Hematopoietic multipotent progenitor cell treated with erythropoietin and hydrocortisone succinate and interleukin-3 and kit ligand, for 15 days (in vitro differentiated cells): ENCODE results near the gene NSMF.

Source experiments
- DNase-seq: peaks from one replicate; pipeline ENCODE4 v3.0.0-alpha.2; 2015; ENCODE audit warnings: low spot score

Gene NSMF

DNA sequence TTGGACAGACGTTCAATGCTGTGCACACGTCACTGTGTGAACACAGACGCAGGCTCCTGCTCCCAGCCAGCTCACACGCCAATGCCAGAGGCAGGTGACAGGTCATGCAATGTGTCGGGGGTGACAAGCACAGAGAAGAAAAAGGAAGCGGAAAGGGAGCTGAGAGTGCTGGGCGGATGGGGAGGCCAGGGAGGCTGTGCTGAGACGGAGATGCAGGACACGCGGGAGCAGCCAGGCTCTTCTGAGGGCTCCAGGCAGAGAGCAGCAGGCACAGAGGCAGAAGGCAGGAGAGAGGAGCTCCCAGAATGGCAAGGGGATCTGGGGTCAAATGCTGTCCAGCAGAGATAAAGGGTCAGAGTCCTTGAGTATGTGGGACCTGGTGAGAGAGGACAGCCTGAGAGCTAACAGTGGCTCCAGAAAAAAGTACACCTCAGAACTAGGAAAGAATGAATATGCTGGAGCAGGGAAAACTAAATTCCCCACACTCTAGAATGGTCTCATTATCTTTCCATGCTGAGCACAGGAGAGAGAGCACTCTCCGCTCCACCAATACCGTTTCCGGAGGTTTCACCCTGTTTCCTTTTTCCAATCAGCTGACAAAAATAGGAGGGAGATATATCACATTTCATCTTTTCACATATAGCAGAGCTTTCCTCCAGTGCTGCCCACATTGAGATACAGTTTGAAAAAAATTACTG, 32.8 kb upstream of the NSMF start:
- no peak for DNase-seq

DNA sequence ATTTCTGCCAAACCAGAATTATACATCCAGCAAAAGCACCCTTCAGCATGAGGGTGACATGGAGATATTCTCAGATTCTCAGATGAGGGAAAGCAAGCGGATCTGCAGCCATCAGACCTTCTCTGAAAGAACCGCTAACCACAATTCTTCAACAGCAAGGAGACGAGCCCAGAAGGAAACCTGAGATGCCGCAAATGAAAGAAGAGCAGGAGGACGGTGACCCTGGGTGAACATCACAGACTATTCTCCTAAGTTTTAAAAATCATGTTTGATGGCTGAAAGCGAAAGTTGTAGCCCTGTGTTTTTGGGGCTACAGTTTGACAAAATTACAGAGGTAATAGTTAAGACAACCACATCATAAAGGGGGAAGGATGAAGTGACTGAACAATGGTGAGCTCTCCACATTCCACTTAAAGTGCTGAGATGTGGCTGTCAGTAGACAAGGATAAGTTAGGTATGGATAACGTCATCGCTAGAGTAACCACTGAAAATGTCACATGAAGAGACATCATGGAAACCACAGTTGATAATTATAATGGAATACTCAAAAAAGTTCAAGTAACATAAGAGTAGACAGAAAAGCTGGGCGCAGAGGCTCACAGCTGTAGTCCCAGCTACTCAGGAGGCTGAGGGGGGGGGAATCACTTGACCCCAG, 31.5 kb upstream of the NSMF start:
- no peak for DNase-seq

GRCh38 chr9:137488906-137489305, 29.8 kb upstream of the NSMF start:
- DNase-seq: no peak

DNA sequence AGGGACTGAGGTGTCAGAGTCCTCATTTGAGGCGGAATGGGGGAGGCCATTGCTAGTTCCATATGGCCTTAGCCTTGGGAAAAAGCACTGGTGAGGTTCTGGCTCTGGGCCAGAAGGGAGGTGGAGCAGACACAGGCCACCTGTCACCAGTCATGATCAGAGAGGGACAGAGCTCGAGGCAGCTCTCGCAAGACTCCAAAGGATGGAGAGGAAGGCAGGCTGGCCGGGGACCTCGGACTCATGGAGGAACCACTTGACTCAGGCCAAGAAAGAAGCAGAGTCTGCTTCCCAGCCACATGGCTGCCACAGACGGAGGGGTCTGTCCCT, 29.2 kb upstream of the NSMF start:
- no peak for DNase-seq

DNA sequence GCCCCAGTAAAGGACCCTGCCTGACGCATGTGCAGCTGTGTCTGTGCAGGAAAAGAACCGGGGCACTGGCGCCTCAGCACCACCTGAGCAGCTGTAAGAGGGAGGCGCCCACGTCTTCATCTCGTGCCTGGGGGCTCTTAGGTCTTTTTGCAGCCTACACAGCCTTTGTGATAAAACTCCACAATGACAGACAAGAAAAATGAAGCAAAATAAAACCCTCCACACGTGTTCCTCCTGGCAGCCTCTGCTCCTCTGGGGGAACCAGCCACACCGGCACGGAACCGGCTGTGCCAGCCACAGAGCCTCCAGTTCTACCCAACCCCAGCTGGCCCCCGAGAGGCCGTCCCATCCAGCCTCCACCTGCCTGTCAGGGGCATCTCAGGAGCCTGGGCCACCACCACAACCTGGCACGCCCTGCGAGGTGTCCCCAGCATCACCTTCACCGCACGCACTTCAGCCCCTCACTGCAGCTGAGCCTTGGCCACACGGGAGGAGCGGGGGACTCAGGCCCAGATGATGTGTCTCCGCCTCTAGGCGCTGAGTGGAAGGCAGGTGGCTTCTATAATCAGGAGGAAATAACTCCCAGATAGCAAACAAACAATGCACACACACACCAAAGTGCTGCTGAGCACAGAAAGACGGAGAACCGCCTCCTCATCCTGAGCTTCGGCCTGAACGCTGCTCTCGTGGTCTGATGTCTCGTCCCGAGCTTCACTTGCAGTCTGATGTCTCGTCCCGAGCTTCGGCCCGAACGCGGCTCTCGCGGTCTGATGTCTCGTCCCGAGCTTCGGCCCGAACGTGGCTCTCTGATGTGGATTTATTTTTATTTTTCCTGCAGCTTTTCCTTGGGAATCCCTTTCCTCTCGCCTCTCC, 28.6 kb upstream of the NSMF start:
- DNase-seq: no peak

DNA sequence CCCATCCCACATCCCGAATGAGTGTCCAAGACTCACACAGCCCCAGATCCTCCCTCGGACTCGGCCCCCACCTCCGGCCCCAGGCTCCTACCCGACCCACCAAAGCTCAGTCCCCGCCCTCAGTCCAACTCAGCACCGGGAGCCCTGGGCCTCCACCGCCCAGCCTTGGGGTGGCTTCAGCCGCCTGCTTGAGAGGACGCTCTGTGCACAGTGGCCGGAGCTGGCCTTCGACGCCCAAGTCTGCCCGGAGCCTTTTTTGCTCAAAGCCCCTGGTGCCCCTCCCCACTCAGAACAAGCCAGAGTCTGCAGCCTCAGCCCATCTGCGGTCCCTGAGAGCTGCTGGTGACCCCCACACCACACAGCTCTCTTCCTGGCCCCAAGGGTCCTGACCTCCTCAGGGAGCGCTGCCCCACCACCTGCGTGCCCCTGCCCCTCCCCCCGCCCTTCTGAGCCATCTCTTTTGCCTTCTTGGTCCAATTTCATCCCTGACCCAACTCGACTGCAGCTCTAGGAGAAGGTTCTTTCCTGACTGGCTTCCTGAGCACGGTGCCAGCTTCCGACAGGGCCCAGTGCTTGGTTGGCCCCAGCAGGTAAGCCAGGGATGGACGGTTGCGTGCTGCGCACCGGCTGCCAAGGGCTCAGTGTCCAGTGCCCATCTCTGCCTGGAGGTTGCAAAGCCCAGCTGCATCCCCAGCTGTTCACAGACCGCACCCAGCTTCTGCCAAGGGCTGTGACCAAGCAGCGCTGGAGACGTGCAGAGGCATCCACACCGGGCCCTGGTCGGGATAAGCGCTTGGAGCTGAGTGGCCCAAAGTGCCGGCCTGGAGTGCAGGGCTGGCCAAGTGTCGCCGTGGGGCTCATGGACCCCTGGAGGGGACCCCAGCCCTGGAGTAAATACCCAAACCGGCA, 27.7 kb upstream of the NSMF start:
- DNase-seq: no peak

DNA sequence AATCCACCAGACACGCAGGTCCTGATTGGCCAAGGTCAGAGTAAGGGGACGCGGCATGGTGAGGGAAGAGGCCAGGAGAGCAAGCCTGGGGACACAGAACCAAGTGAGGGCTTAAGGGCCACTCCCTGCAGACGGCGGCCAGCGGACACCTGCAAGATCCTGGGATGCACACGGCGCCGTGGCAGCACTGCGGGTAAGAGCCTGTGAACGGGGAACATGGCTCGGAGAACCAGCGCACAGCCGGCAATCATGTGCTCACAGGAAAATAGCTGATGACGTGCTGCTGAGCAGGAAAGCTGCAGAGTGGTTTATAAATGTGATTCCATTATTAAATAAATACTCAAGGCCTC, 27.0 kb upstream of the NSMF start:
- no peak for DNase-seq

- DNase-seq: no peak
Measured at GRCh38 chr9:137485343-137486140, 26.4 kb upstream of the NSMF start.

GRCh38 chr9:137484551-137485315, 25.6 kb upstream of the NSMF start:
- DNase-seq: no peak

DNA sequence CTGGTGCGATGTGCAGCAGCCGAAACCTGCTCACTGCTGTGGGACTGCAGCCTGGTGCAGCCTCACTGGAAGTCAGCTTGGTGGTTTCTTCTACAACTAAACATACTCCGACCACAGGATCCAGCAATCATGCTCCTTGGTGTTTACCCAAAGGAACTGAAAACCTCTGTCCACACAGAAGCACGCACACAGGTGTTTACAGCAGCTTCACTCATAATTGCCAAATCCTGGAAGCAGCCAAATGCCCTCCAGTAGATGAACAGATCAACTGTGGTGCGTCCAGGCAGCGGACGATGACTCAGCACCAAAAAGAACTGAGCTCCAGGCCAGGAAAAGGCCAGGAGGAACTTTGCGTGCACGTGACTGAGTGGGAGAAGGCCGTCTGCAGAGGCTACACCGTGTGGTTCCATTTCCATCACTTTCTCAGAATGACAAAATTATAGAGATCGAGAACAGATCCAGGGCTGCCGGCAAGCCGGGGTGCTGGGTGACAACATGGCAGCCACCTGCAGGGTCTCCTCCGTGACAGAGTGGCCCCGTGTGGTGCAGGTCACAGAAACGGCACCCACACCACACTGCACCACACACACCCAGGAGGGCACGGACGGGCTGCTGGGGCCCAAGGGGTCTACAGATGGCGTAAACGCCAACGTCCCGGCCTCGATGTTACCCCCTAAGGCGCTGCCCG, 23.1 kb upstream of the NSMF start:
- no peak for DNase-seq

DNA sequence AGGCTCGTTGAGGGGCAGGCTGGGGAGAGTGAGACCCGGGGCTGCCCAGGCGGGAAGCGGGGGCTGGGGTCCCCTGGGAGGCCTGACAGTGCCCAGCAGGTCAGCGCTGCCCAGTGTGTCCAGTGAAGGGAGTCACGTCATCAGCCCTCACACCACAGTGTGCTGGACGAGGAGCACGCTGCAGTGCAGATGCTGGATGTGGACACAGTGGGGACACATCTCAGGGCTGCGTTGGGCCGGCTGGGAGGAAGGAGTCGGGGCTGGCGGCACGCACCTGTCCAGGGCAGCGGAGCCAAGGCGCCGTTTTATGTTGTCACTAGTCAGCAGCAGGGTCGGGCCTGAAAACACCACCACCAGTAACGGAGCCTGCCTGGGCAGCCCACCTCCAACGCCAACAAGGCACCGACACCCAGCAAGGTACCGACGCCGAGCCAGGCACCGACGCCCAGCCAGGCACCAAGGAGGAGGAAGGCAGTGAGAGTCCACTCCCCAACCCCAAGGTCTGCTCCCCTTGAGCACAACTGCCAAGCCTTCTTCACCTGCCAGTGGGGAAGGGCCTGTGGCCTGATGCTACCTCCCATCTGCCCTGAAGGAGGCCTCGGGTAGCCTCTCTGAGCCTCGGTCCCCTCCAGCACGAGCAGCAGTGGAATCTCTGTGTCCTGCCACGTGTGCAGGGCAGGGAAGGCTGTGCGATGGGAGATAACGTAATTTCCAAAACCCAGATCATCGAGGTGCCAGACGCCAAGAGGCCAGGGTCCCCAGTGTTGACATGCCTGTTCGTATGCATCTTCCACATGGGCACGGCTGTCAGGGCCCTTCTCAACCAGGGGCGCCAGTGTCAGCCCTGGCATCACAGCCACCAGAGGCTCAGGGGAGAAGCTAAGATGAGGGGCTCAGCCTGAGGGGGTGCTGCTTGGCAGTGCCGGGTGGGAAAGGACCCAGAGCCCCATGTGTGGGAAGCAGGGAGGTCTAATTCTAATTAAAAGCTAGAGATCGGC, 21.9 kb upstream of the NSMF start:
- no peak for DNase-seq

DNA sequence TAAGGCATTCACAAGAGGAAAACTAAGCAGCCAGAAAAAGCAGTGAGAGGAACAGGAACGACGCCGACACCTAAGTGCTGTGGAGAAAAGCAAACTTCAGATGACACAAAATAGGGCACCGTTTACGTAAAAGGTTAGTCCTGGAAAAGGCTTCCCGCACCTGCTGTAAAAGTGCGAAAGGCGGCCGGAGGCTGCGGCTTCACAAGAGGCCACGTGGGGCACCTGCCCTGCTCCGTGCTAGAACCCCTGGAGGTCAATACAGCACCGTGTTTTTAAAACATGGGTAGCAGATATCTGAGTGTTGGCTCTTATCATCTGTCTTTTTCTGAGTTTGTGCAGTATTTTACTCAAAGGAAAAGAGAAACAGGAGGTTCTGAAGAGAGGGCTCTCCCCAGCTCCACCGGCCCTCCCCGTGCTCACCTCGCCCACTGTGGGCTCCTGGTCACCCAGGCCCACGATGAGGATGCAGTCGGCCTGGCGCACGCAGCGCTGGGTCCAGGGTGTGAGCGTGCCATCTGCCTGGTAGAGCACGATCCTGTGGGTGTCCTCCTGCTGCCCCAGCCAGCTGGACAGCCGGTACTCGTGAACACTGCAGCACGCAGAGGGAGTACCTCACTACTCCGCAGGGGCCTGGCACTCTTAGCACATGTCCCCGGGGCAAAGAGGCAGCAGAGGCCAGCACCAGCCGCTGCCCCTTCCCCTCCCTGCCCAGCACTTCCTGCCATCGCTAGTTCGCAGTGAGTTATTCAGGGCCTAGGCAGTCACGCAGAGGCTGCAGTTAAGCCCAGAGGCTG, 21.0 kb upstream of the NSMF start:
- no peak for DNase-seq

- no peak for DNase-seq
Measured at GRCh38 chr9:137478962-137479861, 20.1 kb upstream of the NSMF start.

GRCh38 chr9:137478613-137478961, 19.5 kb upstream of the NSMF start:
- DNase-seq: no peak

- no peak for DNase-seq
Measured at GRCh38 chr9:137477778-137478612, 18.9 kb upstream of the NSMF start.

- no peak for DNase-seq
Measured at GRCh38 chr9:137476856-137477255, 17.7 kb upstream of the NSMF start.
